H1 (cell line): Measurements from ENCODE around the gene NAAA. TPM values are rescaled to one million over a fixed set of nuclear protein-coding genes. Genes with fewer than 3 reads are reported as not detected.

ENCODE experiments used
- CTCF ChIA-PET: fragments of 300-600 bp; sonication (Branson Sonifier 250); formaldehyde crosslinking; loops from one replicate; lab custom pipeline; 2021; ENCODE audit not compliant: partially characterized antibody; lab: Charles Lee
- POLR2A ChIA-PET: fragments of 300-600 bp; sonication (Branson Sonifier 250); formaldehyde crosslinking; loops from one replicate; lab custom pipeline; 2021; ENCODE audit warnings: inconsistent platforms; ENCODE audit not compliant: partially characterized antibody; lab: Charles Lee
- DNase-seq, 2 experiments: peaks; one replicate each; pipeline versions ENCODE4 v3.0.0 to v3.0.0-alpha.2; 2010 to 2022; ENCODE audit warnings: low spot score in 2 of 2, low read depth in 1 of 2, mixed read lengths in 1 of 2
- FAIRE-seq: peaks from 2 replicates; lab custom pipeline; 2011; peaks lifted over from hg19 to GRCh38; lab: Jason Lieb, UNC
- H2AFZ ChIP-seq: 2 replicates; pipeline ENCODE4 v1.8.1; 2012; ENCODE audit warnings: low read length, inconsistent platforms
- H2AK5ac ChIP-seq: 2 replicates; pipeline ENCODE4 v1.6.1; 2013; ENCODE audit warnings: low read depth, low read length
- H2BK120ac ChIP-seq: replicated peaks from 2 replicates; pipeline ENCODE3; 2013; ENCODE audit warnings: low read depth, low read length, inconsistent platforms
- H2BK12ac ChIP-seq: 2 replicates; pipeline ENCODE4 v1.6.1; 2013; ENCODE audit warnings: low read depth, low read length
- H2BK15ac ChIP-seq: 2 replicates; pipeline ENCODE4 v1.6.1; 2013; ENCODE audit warnings: low read length
- H2BK20ac ChIP-seq: 2 replicates; pipeline ENCODE4 v1.6.1; 2013; ENCODE audit warnings: low read length
- H2BK5ac ChIP-seq: 2 replicates; pipeline ENCODE4 v1.6.1; 2013; ENCODE audit warnings: low read depth, low read length
- H3K14ac ChIP-seq: 2 replicates; pipeline ENCODE4 v1.6.1; 2013; ENCODE audit warnings: inconsistent platforms; ENCODE audit not compliant: insufficient read length
- H3K18ac ChIP-seq: 2 replicates; pipeline ENCODE4 v1.6.1; 2013; ENCODE audit warnings: low read length; ENCODE audit errors: extremely low read depth
- H3K23ac ChIP-seq: 2 replicates; pipeline ENCODE4 v1.6.1; 2013; ENCODE audit warnings: inconsistent platforms; ENCODE audit not compliant: insufficient read length
- H3K23me2 ChIP-seq: 2 replicates; pipeline ENCODE4 v1.6.1; 2013; ENCODE audit warnings: low read depth, low read length
- H3K27ac ChIP-seq: 2 replicates; pipeline ENCODE4 v1.6.1; 2011; ENCODE audit warnings: low read depth, low read length, inconsistent platforms
- H3K27me3 ChIP-seq, 4 experiments: replicated peaks in 1 of 4; 1 replicate in 1 of 4; 2 replicates in 3 of 4; pipeline versions ENCODE4 v1.6.1 to v1.8.1; 2011 to 2013; ENCODE audit warnings: low read length in 3 of 4, mild to moderate bottlenecking in 3 of 4, inconsistent platforms in 2 of 4, mixed read lengths in 2 of 4, moderate library complexity in 1 of 4; ENCODE audit not compliant: control insufficient read depth in 3 of 4, insufficient read depth in 3 of 4; ENCODE audit errors: extremely low read depth in 1 of 4
- H3K36me3 ChIP-seq, 4 experiments: 2 replicates each; pipeline versions ENCODE4 v1.6.1 to v1.8.1; 2011 to 2013; ENCODE audit warnings: mild to moderate bottlenecking in 4 of 4, low read length in 3 of 4, moderate library complexity in 2 of 4, control low read depth in 1 of 4, inconsistent platforms in 1 of 4; ENCODE audit not compliant: insufficient read depth in 4 of 4, control insufficient read depth in 2 of 4
- H3K4ac ChIP-seq: replicated peaks from 2 replicates; pipeline ENCODE3; 2013; ENCODE audit warnings: low read length, low read depth, mixed read lengths, inconsistent platforms; ENCODE audit not compliant: insufficient read length
- H3K4me1 ChIP-seq, 4 experiments: replicated peaks in 1 of 4; 1 replicate in 1 of 4; 2 replicates in 3 of 4; pipeline versions ENCODE4 v1.6.1 to v1.8.1; 2011 to 2013; ENCODE audit warnings: low read length in 3 of 4, inconsistent platforms in 2 of 4, mixed read lengths in 1 of 4; ENCODE audit not compliant: insufficient read depth in 4 of 4, control insufficient read depth in 3 of 4
- H3K4me2 ChIP-seq, 2 experiments: 2 replicates each; pipeline versions ENCODE4 v1.6.1 to v1.8.1; 2011 to 2013; ENCODE audit warnings: low read depth in 2 of 2, low read length in 2 of 2, control low read depth in 1 of 2, inconsistent platforms in 1 of 2, mild to moderate bottlenecking in 1 of 2; ENCODE audit not compliant: insufficient read depth in 1 of 2
- H3K4me3 ChIP-seq, 4 experiments: fragments of 200-600, 300-600 bp in 1 of 4; sonication (generic), shearing (Covaris generic), sonication (Bioruptor Twin) in 1 of 4; 2 replicates each; pipeline versions ENCODE4 v1.5.1 to v1.8.1; 2011 to 2016; ENCODE audit warnings: low read length in 4 of 4, low read depth in 3 of 4, control low read depth in 2 of 4, inconsistent platforms in 2 of 4, mild to moderate bottlenecking in 2 of 4, mixed read lengths in 1 of 4, moderate library complexity in 1 of 4; ENCODE audit not compliant: insufficient read depth in 2 of 4; ENCODE audit errors: extremely low read depth in 1 of 4
- H3K56ac ChIP-seq: replicated peaks from 2 replicates; pipeline ENCODE3; 2013; ENCODE audit warnings: low read depth, mild to moderate bottlenecking, mixed read lengths, low read length, inconsistent platforms; ENCODE audit not compliant: insufficient read length
- H3K79me1 ChIP-seq: 2 replicates; pipeline ENCODE4 v1.6.1; 2013; ENCODE audit warnings: low read depth, low read length, control low read depth
- H3K79me2 ChIP-seq, 2 experiments: 2 replicates each; pipeline versions ENCODE4 v1.6.1 to v1.8.1; 2012 to 2013; ENCODE audit warnings: low read length in 2 of 2, mild to moderate bottlenecking in 2 of 2, inconsistent platforms in 1 of 2; ENCODE audit not compliant: insufficient read depth in 2 of 2, control insufficient read depth in 1 of 2
- H3K9ac ChIP-seq, 4 experiments: replicated peaks in 1 of 4; 1 replicate in 1 of 4; 2 replicates in 3 of 4; pipeline versions ENCODE4 v1.6.1 to v1.8.1; 2011 to 2013; ENCODE audit warnings: low read depth in 3 of 4, low read length in 3 of 4, control low read depth in 2 of 4, mild to moderate bottlenecking in 2 of 4, moderate library complexity in 2 of 4, inconsistent platforms in 1 of 4; ENCODE audit errors: extremely low read depth in 1 of 4
- H3K9me3 ChIP-seq, 2 experiments: 2 replicates each; pipeline versions ENCODE4 v1.6.1 to v1.8.1; 2012 to 2013; ENCODE audit warnings: mild to moderate bottlenecking in 2 of 2, moderate library complexity in 2 of 2, control low read depth in 1 of 2, inconsistent platforms in 1 of 2, low read depth in 1 of 2, low read length in 1 of 2, mixed read lengths in 1 of 2; ENCODE audit not compliant: insufficient read depth in 2 of 2
- H4K20me1 ChIP-seq, 2 experiments: replicated peaks in 1 of 2; 2 replicates each; pipeline versions ENCODE3 to v1.8.1; 2011 to 2013; ENCODE audit warnings: inconsistent platforms in 2 of 2, low read length in 2 of 2, mild to moderate bottlenecking in 1 of 2; ENCODE audit not compliant: insufficient read depth in 2 of 2, control insufficient read depth in 1 of 2
- H4K5ac ChIP-seq: 2 replicates; pipeline ENCODE4 v1.6.1; 2013; ENCODE audit warnings: low read length, low read depth, mixed read lengths, inconsistent platforms; ENCODE audit not compliant: insufficient read length
- H4K8ac ChIP-seq: 2 replicates; pipeline ENCODE4 v1.8.0; 2013; ENCODE audit warnings: mild to moderate bottlenecking, moderate library complexity, low read length, inconsistent platforms; ENCODE audit not compliant: insufficient read depth; ENCODE audit errors: extremely low read depth
- H4K91ac ChIP-seq: replicated peaks from 2 replicates; pipeline ENCODE3; 2013; ENCODE audit warnings: low read length, mixed read lengths, inconsistent platforms; ENCODE audit not compliant: insufficient read length
- BCL11A ChIP-seq, 2 experiments: IDR thresholded peaks; one replicate each; pipeline ENCODE4 v1.6.1; 2011; ENCODE audit warnings: low read depth in 2 of 2, low read length in 2 of 2, mild to moderate bottlenecking in 2 of 2
- CBX8 ChIP-seq: fragments of 300-800, 300-1000 bp; sonication (generic); IDR thresholded peaks from 2 replicates; pipeline ENCODE4 v1.7.1; 2016; ENCODE audit warnings: low read depth, low read length, borderline replicate concordance
- CTBP2 ChIP-seq: IDR thresholded peaks from 2 replicates; pipeline ENCODE4 v1.7.0; 2011; ENCODE audit warnings: borderline replicate concordance, mild to moderate bottlenecking, moderate library complexity, mixed read lengths, low read length; ENCODE audit not compliant: insufficient read depth, insufficient read length
- GABPA ChIP-seq: IDR thresholded peaks from 2 replicates; pipeline ENCODE4 v1.6.1; 2011; ENCODE audit warnings: mild to moderate bottlenecking, low read length, moderate library complexity, borderline replicate concordance; ENCODE audit not compliant: insufficient read depth
- KDM4A ChIP-seq: IDR thresholded peaks from one replicate; pipeline ENCODE4 v1.7.1; 2012; ENCODE audit warnings: low read depth, mild to moderate bottlenecking, moderate library complexity, low read length, inconsistent platforms; ENCODE audit not compliant: severe bottlenecking
- RAD21 ChIP-seq, 2 experiments: IDR thresholded peaks in 1 of 2; conservative IDR thresholded peaks in 1 of 2; 2 replicates each; pipeline ENCODE4 v1.6.1; 2011; ENCODE audit warnings: low read depth in 2 of 2, low read length in 2 of 2, improper control_type of control experiment in 1 of 2, inconsistent platforms in 1 of 2, mild to moderate bottlenecking in 1 of 2, moderate library complexity in 1 of 2
- RXRA ChIP-seq: IDR thresholded peaks from 2 replicates; pipeline ENCODE4 v1.6.1; 2011; ENCODE audit warnings: low read depth, mild to moderate bottlenecking, low read length, moderate library complexity; ENCODE audit not compliant: insufficient read depth
- SAP30 ChIP-seq: fragments of 300-600 bp; sonication (generic); IDR thresholded peaks from 2 replicates; pipeline ENCODE4 v1.7.1; 2012; ENCODE audit warnings: low read length, moderate library complexity, mild to moderate bottlenecking, inconsistent platforms; ENCODE audit not compliant: insufficient read depth, insufficient replicate concordance
- SIX5 ChIP-seq: IDR thresholded peaks from 2 replicates; pipeline ENCODE4 v1.6.1; 2011; ENCODE audit warnings: mild to moderate bottlenecking, low read depth, low read length
- SUZ12 ChIP-seq: fragments of 200-600 bp; sonication (generic); IDR thresholded peaks from 2 replicates; pipeline ENCODE4 v1.6.1; 2012; ENCODE audit warnings: mild to moderate bottlenecking, inconsistent platforms, low read length, moderate library complexity, mixed read lengths
- WGBS, 2 experiments: shearing (Covaris generic) in 1 of 2; methylation state at CpG; one replicate each; pipeline versions ENCODE4 v1.1.6 to v1.1.7; 2013 to 2015; ENCODE audit warnings: low lambda C conversion rate in 2 of 2, mixed read lengths in 2 of 2, inconsistent platforms in 1 of 2, low coverage in 1 of 2, missing lambda C conversion rate in 1 of 2; ENCODE audit not compliant: insufficient replicate concordance in 2 of 2, insufficient coverage in 1 of 2, insufficient read length in 1 of 2; ENCODE audit errors: extremely low coverage in 1 of 2, missing lambda C conversion rate in 1 of 2; 5-methylcytosine and 5-hydroxymethylcytosine counted together
- polyA plus RNA-seq, 7 experiments: library from polyadenylated mRNA; depleted of rRNA in 3 of 7; stranded (reverse) in 5 of 7; unstranded in 2 of 7; fragments of >200 nt in 5 of 7; fragments of 200-250 nt in 2 of 7; gene quantifications; 1 replicate in 5 of 7; 2 replicates in 1 of 7; 4 replicates in 1 of 7; pipeline versions ENCODE4 v1.2.1 to v1.2.3, GENCODE V29; 2011 to 2013; ENCODE audit warnings: missing spikeins in 2 of 7, mixed read lengths in 2 of 7
- total RNA-seq: library from RNA; stranded (reverse); fragmentation: NEBNext Ultra II Directional; extraction: Animal tissue kit (Norgen Biotek cat#: 25700); gene quantifications from 2 replicates; pipeline ENCODE4 v1.2.1, GENCODE V29; 2021
- TF ChIP-seq, protein P1 (sequence below): IDR thresholded peaks from 2 replicates; pipeline ENCODE4 v1.6.1; 2011; ENCODE audit warnings: low read depth, mild to moderate bottlenecking, low read length; ENCODE audit not compliant: insufficient read depth
- TF ChIP-seq, protein P2 (sequence below): IDR thresholded peaks from 2 replicates; pipeline ENCODE4 v1.6.1; 2012; ENCODE audit warnings: inconsistent platforms

Gene NAAA
- total and polyA plus RNA-seq, 2 of the 8 experiments (the other 6 are each of a cell fraction or from before 2014, with no cell fraction given), result 9.4 to 12.5 TPM

- Histone ChIP-seq H3K56ac (no peak overlapping the region), H2BK5ac (no peak overlapping the region), H3K14ac (no peak overlapping the region), H3K9ac (no peak overlapping the region), H2BK120ac (no peak overlapping the region), H3K79me1 (no peaks in the 10 kb centered on the region), H3K4me1 (peaks cover 0 to 5% (median 2%) of the 10 kb centered on the region in 4 experiments; a peak in 4 of 7 replicates), H2BK12ac (no peak overlapping the region), H3K79me2 (no peaks in the 10 kb centered on the region), H4K91ac (no peak overlapping the region), H2BK15ac (no peak overlapping the region), H4K5ac (no peak overlapping the region), H3K23ac (no peak overlapping the region), H3K27me3 (no peaks in the 10 kb centered on the region), H3K4me3 (no peak overlapping the region), H3K27ac (no peak overlapping the region), H2BK20ac (no peak overlapping the region), H3K9me3 (no peaks in the 10 kb centered on the region), H2AK5ac (no peak overlapping the region), H3K4ac (no peak overlapping the region), H3K4me2 (no peak overlapping the region), H4K20me1 (no peaks in the 10 kb centered on the region), H3K18ac (no peak overlapping the region), H3K23me2 (no peaks in the 10 kb centered on the region), H2AFZ (no peak overlapping the region), H3K36me3 (0 out of 8 replicates have a peak, but pooled peaks cover 0 to 4% (median 0%) of the 10 kb centered on the region in 4 experiments), H4K8ac (no peak overlapping the region; the same call in 1 of the 2 replicates)
- ChIA-PET POLR2A (no interaction called here), CTCF (interaction anchor here (1.5 to 2.6 kb wide), 2 partner anchors 20 to 27 kb away, joined by 3 to 10 read pairs; partner anchors contain the start of gene NAAA)
- FAIRE-seq, result no peak
- no peak for DNase-seq
- WGBS, 2 experiments, result 90% methylated on average over 3 of the region's 3 CpGs; no CpG with 5 or more reads in 1 of the 2 experiments
- TF ChIP-seq CTBP2 (no peak), SAP30 (no peak), KDM4A (no peak), GABPA (no peak), BCL11A (IDR thresholded peaks at IDR 0.05; ENCODE audit: low read depth in 2 of 2, low read length in 2 of 2) (no peak), SIX5 (no peak), RAD21 (IDR thresholded peaks at IDR 0.05 in 1 of 2, conservative IDR thresholded peaks at IDR 0.05 in 1 of 2; ENCODE audit: low read depth in 2 of 2, low read length in 2 of 2) (no peak), SUZ12 (no peak), CBX8 (no peak), RXRA (no peak)
- TF ChIP-seq, protein P1, sequence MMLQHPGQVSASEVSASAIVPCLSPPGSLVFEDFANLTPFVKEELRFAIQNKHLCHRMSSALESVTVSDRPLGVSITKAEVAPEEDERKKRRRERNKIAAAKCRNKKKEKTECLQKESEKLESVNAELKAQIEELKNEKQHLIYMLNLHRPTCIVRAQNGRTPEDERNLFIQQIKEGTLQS, result no peak
- TF ChIP-seq, protein P2, sequence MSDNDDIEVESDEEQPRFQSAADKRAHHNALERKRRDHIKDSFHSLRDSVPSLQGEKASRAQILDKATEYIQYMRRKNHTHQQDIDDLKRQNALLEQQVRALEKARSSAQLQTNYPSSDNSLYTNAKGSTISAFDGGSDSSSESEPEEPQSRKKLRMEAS, result no peak
Measured at GRCh38 chr4:75919920-75920319, 20.9 kb downstream of the NAAA start.
